ENCODE measurements around the gene CYTH2.

GRCh38 chr19:48473161-48473966 is 4.2 kb downstream of the CYTH2 start:
- no peak for TF ChIP-seq CTCF (conservative IDR thresholded peaks at IDR 0.05; ENCODE audit: low read length)
- no peak for TF ChIP-seq EZH2phosphoT487 (IDR thresholded peaks at IDR 0.05; ENCODE audit: borderline replicate concordance)

All from Loucy (cell line).